Heart right ventricle (tissue), 16 donors: ENCODE measurements around the gene RGS6. TPM values are rescaled to one million over a fixed set of nuclear protein-coding genes. Genes with fewer than 3 reads are reported as not detected.

ENCODE experiments used
- ATAC-seq, 8 donors: fragments of 200-7000 bp; cut with Tn5 transposase; one replicate each; pipeline ENCODE4 v1.9.1; 2020; ENCODE audit warnings: mild to moderate bottlenecking in 8 of 8, moderate library complexity in 8 of 8, moderate number of reproducible peaks in 1 of 8
- DNase-seq, 2 donors: peaks; one replicate each; pipeline ENCODE4 v3.0.0-alpha.2; 2020
- H3K27ac ChIP-seq, 10 donors: fragments of 200-600 bp; sonication (generic) in 2 of 10; one replicate each; pipeline versions ENCODE4 v1.5.0 to v1.8.0; 2020 to 2022; ENCODE audit warnings: mild to moderate bottlenecking in 3 of 10
- H3K27me3 ChIP-seq, 7 donors: fragments of 200-600 bp; one replicate each; pipeline ENCODE4 v1.8.0; 2021 to 2022; ENCODE audit warnings: mild to moderate bottlenecking in 2 of 7
- H3K36me3 ChIP-seq, 9 donors: fragments of 200-600 bp; sonication (generic) in 1 of 9; one replicate each; pipeline versions ENCODE4 v1.5.0 to v1.8.0; 2020 to 2022; ENCODE audit warnings: mild to moderate bottlenecking in 2 of 9
- H3K4me1 ChIP-seq, 9 donors: fragments of 200-600 bp; sonication (generic) in 1 of 9; one replicate each; pipeline versions ENCODE4 v1.5.0 to v1.8.0; 2020 to 2022; ENCODE audit warnings: mild to moderate bottlenecking in 4 of 9
- H3K4me3 ChIP-seq, 10 donors: fragments of 200-600 bp; sonication (generic) in 2 of 10; one replicate each; pipeline versions ENCODE4 v1.5.0 to v1.8.0; 2020 to 2022; ENCODE audit warnings: mild to moderate bottlenecking in 7 of 10, moderate library complexity in 2 of 10
- H3K9me3 ChIP-seq, 11 donors: fragments of 200-600 bp in 10 of 11; sonication (generic) in 2 of 11; one replicate each; pipeline versions ENCODE4 v1.5.0 to v1.8.0; 2013 to 2022; ENCODE audit warnings: mild to moderate bottlenecking in 2 of 11, control low read depth in 1 of 11, moderate library complexity in 1 of 11
- CTCF ChIP-seq, 9 donors: fragments of 200-600 bp; sonication (generic) in 2 of 9; IDR thresholded peaks; one replicate each; pipeline versions ENCODE4 v1.5.0 to v1.8.0; 2021 to 2022; ENCODE audit warnings: antibody characterized with exemption in 9 of 9, mild to moderate bottlenecking in 5 of 9, moderate library complexity in 1 of 9
- WGBS, 2 donors: extraction: QIAGEN DNeasy Blood & Tissue Kit; methylation state at CpG; one replicate each; pipeline ENCODE4 v1.1.7; 2013; ENCODE audit warnings: inconsistent platforms in 1 of 2; 5-methylcytosine and 5-hydroxymethylcytosine counted together
- intact Hi-C, 10 donors: fragments of 100-400 bp; cut with DNase I; formaldehyde crosslinking; loops; one replicate each; pipeline versions ENCODE4 v1.11.1 to v1.14.2; 2022
- polyA plus RNA-seq, 2 donors: library from polyadenylated mRNA; stranded (reverse); fragments of 200-250 nt; gene quantifications; one replicate each; pipeline ENCODE4 v1.2.3, GENCODE V29; 2013
- total RNA-seq, 10 donors: library from RNA; stranded (reverse); fragmentation: NEBNext Ultra II Directional in 3 of 10; extraction: Animal tissue kit (Norgen Biotek cat#: 25700) in 3 of 10; gene quantifications; one replicate each; pipeline versions ENCODE4 v1.2.1 to v1.2.4, GENCODE V29; 2021 to 2023
- donor health status: Arrhythmogenic right ventricular cardiomyopathy.
- donor health status: ischemic (EF 13 %, LVEDD 7.1; RV severe dilation, severe dysfunction).
- donor health status: healthy with polysubstance abuse.
- donor health status: DM: no; HTN: yes; CAD: no.
- donor health status: DM: no; HTN: no; CAD: no.
- donor health status: ischemic (EF 25% LVEDD 6.9; RV normal size, moderate dysfunction).
- donor health status: ischemic (EF 25% LVEDD 5.7; RV mildly dilated, moderate dysfunction).
- donor health status: healthy.
- donor health status: DM: yes; HTN: yes; CAD: no.
- donor health status: Ischemic cardiomyopathy.
- donor health status: ischemic (EF 35%, LVEDD 5.7; RV mildly dilated, moderate dysfunction).
- donor health status: nonischemic (EF 11% LVEDD 7.7; RV severe dilation, severe dysfunction).
- donor health status: DM: yes; HTN: yes; CAD: no.
- donor health status: PGD.
- donor health status: ischemic (EF 29% LVEDD 5.4; RV normal size, mild dysfunction).
- donor health status: nonischemic (EF 23%, LVEDD 6.1; RV moderate dilation, normal function).

The RGS6 gene
- total and polyA plus RNA-seq, 12 donors, result 1.2 to 31.9 (median 19.0) TPM

- Histone ChIP-seq H3K9me3 (no peaks in the 10 kb centered on the region), H3K27me3 (peaks cover 0 to 16% (median 0%) of the 10 kb centered on the region in 7 donors), H3K4me1 (peaks cover 0 to 25% (median 7%) of the 10 kb centered on the region in 9 donors), H3K27ac (no peak overlapping the region), H3K36me3 (no peaks in the 10 kb centered on the region), H3K4me3 (no peak overlapping the region)
- DNase-seq (no peak), ATAC-seq (no peak)
- WGBS, 2 donors, result 84 to 89% methylated on average over 5 of the region's 5 CpGs
- TF ChIP-seq CTCF (IDR thresholded peaks at IDR 0.05), result peak in 3 of 9 donors; percentile 6 to 19 (median 16)
- intact Hi-C loops, result no loop called here
These were observed 622.9 kb downstream of the RGS6 start for GRCh38 chr14:72554994-72555608.

GRCh38 chr14:72555609-72556000 is 623.4 kb downstream of the RGS6 start:
- intact Hi-C loops, result no loop called here
- Histone ChIP-seq H3K27me3 (peaks cover 0 to 16% (median 0%) of the 10 kb centered on the region in 7 donors), H3K4me3 (no peak overlapping the region), H3K4me1 (peaks cover 0 to 29% (median 11%) of the 10 kb centered on the region in 9 donors), H3K36me3 (no peaks in the 10 kb centered on the region), H3K27ac (no peak overlapping the region), H3K9me3 (no peaks in the 10 kb centered on the region)
- no peak for ATAC-seq
- DNase-seq, result no peak
- WGBS, 2 donors, result 93 to 96% methylated on average over 7 of the region's 7 CpGs
- TF ChIP-seq CTCF (IDR thresholded peaks at IDR 0.05), result no peak

GRCh38 chr14:72557671-72558070 is 625.4 kb downstream of the RGS6 start:
- no peak for TF ChIP-seq CTCF (IDR thresholded peaks at IDR 0.05)
- Histone ChIP-seq H3K9me3 (no peaks in the 10 kb centered on the region), H3K27me3 (peaks cover 0 to 3% (median 0%) of the 10 kb centered on the region in 7 donors), H3K27ac (no peak overlapping the region), H3K4me3 (no peak overlapping the region), H3K36me3 (no peaks in the 10 kb centered on the region), H3K4me1 (peaks cover 0 to 29% (median 11%) of the 10 kb centered on the region in 9 donors)
- ATAC-seq (no peak), DNase-seq (no peak)
- intact Hi-C loops, result no loop called here
- 92% methylated on average over 6 of the region's 6 CpGs for WGBS, 2 donors

- 69 to 84% methylated on average over 5 of the region's 5 CpGs for WGBS, 2 donors
- TF ChIP-seq CTCF (IDR thresholded peaks at IDR 0.05), result no peak
- H3K27me3 ChIP-seq, result no peaks in the 10 kb centered on the region
- peak in 6 of 8 donors; percentile 18 to 57 (median 44) for ATAC-seq
- H3K27ac ChIP-seq, result peak overlapping the region in 1 of 10 donors; percentile 16
- H3K4me3 ChIP-seq, result no peak overlapping the region
- no peaks in the 10 kb centered on the region for H3K9me3 ChIP-seq
- intact Hi-C loops, result no loop called here
- no peak for DNase-seq
- no peaks in the 10 kb centered on the region for H3K36me3 ChIP-seq
- H3K4me1 ChIP-seq, result peaks cover 0 to 26% (median 8%) of the 10 kb centered on the region in 9 donors
These were observed 626.5 kb downstream of the RGS6 start for GRCh38 chr14:72558721-72559120.
